ENCODE results near the gene SAMD5.
A peak's percentile ranks its signal among the peaks of the same experiment; 100 is the strongest.

SAMD5 gene

GRCh38 chr6:147567141-147567805 is 58.8 kb downstream of the SAMD5 start:
- DNase-seq (ENCODE audit: low read depth): peak; percentile 30

DNA sequence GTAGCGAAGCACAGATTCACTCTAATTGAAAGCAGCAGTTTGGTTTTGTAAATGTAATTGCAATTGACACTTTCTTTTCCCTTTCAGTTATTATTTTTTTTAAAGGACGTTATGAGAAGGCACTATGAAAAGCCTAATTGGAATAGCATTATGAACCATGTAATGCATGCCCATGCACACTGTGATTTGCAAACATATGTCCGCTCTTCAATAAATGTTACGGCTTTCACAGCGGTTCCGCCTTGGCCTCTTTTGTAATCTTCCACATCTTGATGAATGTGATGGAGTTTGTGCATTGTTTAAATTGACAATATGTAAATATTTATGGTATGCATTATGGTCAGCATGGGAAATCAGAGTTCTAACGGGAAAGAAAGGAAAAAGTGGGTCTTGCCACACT is 61.3 kb downstream of the SAMD5 start:
- no peak for DNase-seq (ENCODE audit: low read depth)

DNA sequence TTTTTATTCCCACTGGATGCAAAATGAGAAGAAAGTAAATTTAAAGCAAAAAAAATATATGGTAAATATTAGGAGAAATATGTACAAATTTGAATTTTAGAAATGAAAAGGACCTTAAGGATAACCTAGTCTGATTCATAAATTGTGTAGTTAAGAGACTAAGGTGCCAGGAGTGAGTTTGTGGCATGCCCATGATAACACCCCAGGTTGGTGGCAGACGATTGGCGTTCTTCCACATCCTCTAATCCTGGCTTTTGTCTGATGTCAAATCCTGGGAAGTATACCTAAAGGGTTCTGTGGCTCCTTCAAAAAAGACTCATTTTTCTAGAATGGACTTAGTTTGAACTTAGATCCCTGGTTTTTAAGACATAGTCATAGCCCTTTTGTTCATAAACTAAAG is 62.2 kb downstream of the SAMD5 start:
- no peak for DNase-seq (ENCODE audit: low read depth)

- no peak for DNase-seq (ENCODE audit: low read depth)
These were observed 69.0 kb downstream of the SAMD5 start for GRCh38 chr6:147577488-147577887.

- DNase-seq (ENCODE audit: low read depth): peak; percentile 4
These were observed 69.7 kb downstream of the SAMD5 start for GRCh38 chr6:147578159-147578558.

GRCh38 chr6:147578883-147579282 is 70.4 kb downstream of the SAMD5 start:
- no peak for DNase-seq (ENCODE audit: low read depth)

DNA sequence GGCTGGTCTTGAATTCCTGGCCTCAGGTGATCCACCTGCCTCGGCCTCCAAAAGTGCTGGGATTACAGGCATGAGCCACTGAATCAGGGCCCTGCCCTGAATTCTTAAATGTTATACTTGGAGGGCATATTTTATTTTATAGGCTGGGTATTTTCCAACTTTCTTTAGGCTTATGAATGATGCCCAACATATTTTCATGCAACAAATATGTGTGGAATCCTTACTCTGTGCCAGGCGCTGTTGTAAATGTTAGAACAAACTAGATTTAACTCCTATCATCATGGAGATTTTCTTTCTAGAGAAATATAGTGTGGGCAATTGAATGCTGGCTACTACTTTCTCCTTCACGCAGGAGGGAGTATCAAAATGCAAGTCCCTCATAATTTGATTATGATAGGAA is 71.2 kb downstream of the SAMD5 start:
- DNase-seq (ENCODE audit: low read depth): peak; percentile 9

DNA sequence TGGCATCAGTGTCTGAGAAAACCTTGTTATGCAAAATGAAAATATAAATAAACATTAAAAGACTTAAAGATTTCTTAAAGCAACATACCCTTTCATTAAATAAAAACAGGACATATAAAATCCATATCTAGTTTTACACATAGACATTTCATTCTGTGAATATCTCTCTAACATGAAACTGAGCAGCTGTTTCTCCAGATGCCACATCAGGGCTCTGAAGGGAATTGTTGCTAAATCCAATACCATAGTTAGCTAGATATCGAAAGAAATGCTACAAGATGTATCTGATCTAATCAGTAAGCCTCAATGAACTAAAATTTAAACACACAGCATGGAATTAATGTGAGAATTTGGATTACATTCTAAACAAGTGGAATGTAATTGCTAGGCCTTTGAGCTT is 74.5 kb downstream of the SAMD5 start:
- DNase-seq (ENCODE audit: low read depth): no peak

GRCh38 chr6:147585256-147585655 is 76.8 kb downstream of the SAMD5 start:
- DNase-seq (ENCODE audit: low read depth): no peak

DNA sequence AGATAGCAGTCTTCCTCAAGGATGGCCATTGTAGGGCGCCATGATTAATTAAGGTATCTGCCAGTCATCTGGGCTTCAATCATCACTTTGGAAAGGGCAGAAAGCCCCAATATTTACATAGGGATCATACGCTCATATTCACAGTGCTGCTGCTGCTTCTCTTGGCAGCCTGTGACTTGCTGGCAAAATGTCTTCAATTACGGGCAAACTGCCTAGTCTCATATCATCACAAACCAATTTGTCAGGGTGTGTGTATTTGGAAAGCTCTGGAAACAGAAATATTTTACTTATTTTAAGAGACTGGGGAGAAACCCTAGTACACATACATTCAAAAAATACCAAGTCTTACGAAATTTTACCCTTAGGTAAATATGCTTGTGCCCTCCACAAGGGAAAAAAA is 77.6 kb downstream of the SAMD5 start:
- DNase-seq (ENCODE audit: low read depth): no peak

GRCh38 chr6:147587907-147588306 is 79.4 kb downstream of the SAMD5 start:
- DNase-seq (ENCODE audit: low read depth): no peak

DNA sequence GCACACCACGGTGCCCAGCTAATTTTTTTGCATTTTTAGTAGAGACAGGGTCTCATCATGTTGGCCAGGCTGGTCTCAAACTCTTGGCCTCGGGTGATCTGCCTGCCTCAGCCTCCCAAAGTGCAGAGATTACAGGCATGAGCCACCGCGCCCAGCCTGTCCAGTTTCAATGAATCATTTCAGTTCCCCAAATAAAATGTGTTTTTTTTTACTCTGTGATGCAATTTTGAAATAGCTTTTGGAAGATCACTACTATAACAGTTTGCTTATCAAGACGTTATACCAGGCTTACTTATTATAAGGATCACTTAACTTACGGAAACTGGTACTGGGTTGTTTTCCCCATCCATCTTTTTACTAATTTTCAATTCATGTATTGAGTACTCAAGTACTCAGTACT is 80.0 kb downstream of the SAMD5 start:
- no peak for DNase-seq (ENCODE audit: low read depth)

GRCh38 chr6:147589739-147590250 is 81.3 kb downstream of the SAMD5 start:
- no peak for DNase-seq (ENCODE audit: low read depth)

- no peak for DNase-seq (ENCODE audit: low read depth)
These were observed 87.5 kb downstream of the SAMD5 start for GRCh38 chr6:147595961-147596360.

GRCh38 chr6:147603392-147604081 is 95.0 kb downstream of the SAMD5 start:
- DNase-seq (ENCODE audit: low read depth): no peak

- DNase-seq (ENCODE audit: low read depth): no peak
These were observed 95.9 kb downstream of the SAMD5 start for GRCh38 chr6:147604373-147604772.

DNA sequence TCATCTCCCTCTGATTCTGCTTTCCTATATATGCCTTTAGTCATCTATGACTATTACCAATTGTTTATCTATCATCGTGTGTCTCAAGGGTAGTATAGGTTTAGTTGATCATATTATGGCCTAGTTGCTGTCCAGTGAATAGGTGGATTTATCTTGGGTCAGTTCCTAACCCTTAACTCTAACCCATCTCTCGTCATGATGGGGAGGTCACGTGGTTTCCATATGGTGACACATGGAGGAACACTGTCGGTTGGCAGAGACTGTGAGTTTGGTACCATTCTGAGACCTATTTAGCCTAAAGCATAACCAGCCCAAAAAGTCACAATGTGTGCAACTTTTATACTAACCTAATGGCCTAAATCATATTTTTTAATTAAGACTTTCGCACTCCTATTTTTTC is 103.5 kb downstream of the SAMD5 start:
- DNase-seq (ENCODE audit: low read depth): no peak

- no peak for DNase-seq (ENCODE audit: low read depth)
These were observed 106.0 kb downstream of the SAMD5 start for GRCh38 chr6:147614501-147614900.

DNA sequence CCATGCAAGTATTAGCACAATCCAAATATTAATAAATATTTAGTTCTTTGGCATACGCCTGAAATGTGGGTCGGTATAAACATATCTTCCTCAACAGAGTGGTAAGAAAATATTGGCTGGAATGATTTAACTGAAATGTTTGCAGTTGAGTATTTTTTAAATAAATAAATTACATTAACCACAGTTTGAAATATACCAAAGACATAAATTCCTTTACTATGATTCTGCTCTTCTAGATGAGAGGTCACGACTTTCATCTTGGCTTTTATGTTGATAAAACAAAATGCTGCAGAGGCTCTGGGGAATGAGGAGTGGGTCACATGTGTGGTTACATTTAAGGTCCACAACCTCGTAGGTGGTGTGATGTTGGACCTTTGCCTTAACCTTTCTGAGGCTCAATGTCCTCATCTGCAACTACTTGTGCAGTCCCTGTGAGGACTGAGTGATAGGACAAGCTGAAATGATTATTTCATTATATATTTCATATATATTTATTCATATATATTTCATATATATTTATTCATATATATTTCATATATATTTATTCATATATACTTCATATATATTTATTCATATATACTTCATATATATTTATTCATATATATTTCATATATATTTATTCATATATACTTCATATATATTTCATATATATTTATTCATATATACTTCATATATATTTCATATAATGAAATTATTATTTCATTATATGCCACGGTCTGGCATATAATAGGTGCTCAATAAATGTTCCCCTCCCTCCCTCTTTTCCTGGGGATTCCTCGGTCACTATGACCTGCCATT is 107.4 kb downstream of the SAMD5 start:
- DNase-seq (ENCODE audit: low read depth): peak; percentile 32

- no peak for DNase-seq (ENCODE audit: low read depth)
These were observed 108.9 kb downstream of the SAMD5 start for GRCh38 chr6:147617366-147617765.

DNA sequence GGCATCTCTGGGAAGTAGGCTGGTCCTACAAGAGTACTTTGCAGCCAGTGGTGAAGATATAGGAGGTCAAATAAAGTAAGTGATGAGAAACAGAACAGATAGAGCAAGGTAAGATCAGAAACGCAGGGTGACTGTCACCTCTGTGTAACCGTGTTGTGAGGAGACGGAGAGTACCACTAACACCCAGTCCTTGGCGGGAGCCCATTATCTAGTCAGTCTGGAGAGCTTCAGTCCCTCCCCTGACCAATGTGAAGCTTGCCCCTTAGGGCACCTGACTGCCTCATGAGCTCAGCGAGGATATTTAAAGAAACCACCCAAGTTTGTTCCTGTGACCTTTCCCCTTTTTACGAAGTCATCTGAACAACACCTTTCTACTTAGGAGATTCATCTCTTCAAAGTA is 110.0 kb downstream of the SAMD5 start:
- no peak for DNase-seq (ENCODE audit: low read depth)

DNA sequence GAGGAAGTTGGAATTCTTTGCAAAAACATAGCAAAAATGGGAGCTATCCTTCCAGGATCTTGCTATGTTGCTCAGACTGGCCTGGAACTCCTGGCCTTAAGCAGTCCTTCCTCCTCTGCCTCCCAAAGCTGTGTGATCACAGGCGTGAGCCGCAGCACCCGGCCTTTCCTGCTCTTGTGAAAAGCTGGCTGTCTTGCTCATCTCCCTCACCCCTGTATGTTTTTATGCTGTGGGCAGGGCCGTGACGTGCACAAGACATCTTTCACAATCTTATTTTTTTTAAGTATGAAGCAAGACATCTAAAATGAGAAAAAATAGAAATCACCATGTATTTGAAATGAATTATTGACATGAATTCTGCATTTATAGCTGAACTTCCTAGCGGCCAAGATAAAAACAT is 110.4 kb downstream of the SAMD5 start:
- peak; percentile 91 for DNase-seq (ENCODE audit: low read depth)

Measured in amniotic epithelial cell (primary cell).